ENCODE measurements around the gene CHRNA4. TPM values are rescaled to one million over a fixed set of nuclear protein-coding genes. Genes with fewer than 3 reads are reported as not detected.

Gene CHRNA4
- total and polyA plus RNA-seq, 2 of the 4 experiments (the other 2 are of a cell fraction): not detected

- ATAC-seq (ENCODE audit: low read depth): no peak
- Histone ChIP-seq H3K14ac (replicated peaks; ENCODE audit: low read depth, low read length) (no peak overlapping the region), H2BK20ac (ENCODE audit: low read depth, low read length) (no peak overlapping the region), H3K23ac (ENCODE audit: low read depth, low read length) (no peak overlapping the region), H3K4me3 (ENCODE audit: insufficient read depth, low read depth, low read length) (no peak overlapping the region), H3K4me2 (ENCODE audit: low read depth, low read length) (no peak overlapping the region), H4K8ac (ENCODE audit: low read depth in 2 of 2, low read length in 2 of 2) (no peak overlapping the region), H4K91ac (ENCODE audit: insufficient read depth, low read depth, low read length) (no peak overlapping the region), H3K18ac (ENCODE audit: low read depth, low read length) (no peak overlapping the region), H3K4me1 (ENCODE audit: control insufficient read depth, insufficient read depth, low read length) (peaks cover 9% of the 10 kb centered on the region; the same call in 1 of the 2 replicates), H3K9ac (ENCODE audit: low read depth, low read length) (no peak overlapping the region), H3K36me3 (ENCODE audit: control insufficient read depth, insufficient read depth, low read length) (no peaks in the 10 kb centered on the region), H4K5ac (ENCODE audit: low read depth, low read length) (no peak overlapping the region), H3K27ac (ENCODE audit: insufficient read depth, low read length) (no peak overlapping the region), H2AFZ (replicated peaks; ENCODE audit: low read length, poor library complexity) (no peak overlapping the region), H3K27me3 (ENCODE audit: control insufficient read depth, insufficient read depth, low read length) (peaks cover 20% of the 10 kb centered on the region; the same call in 1 of the 2 replicates), H3K9me3 (ENCODE audit: control insufficient read depth, insufficient read depth, low read length) (no peaks in the 10 kb centered on the region), H2AK9ac (replicated peaks; ENCODE audit: low read depth, low read length, poor library complexity) (no peak overlapping the region), H2BK15ac (ENCODE audit: low read depth, low read length) (no peak overlapping the region), H3K56ac (ENCODE audit: extremely low read depth, insufficient read depth, low read length) (no peak overlapping the region), H3K9me1 (ENCODE audit: insufficient read depth, low read length) (no peaks in the 10 kb centered on the region), H2BK120ac (ENCODE audit: low read depth, low read length) (no peak overlapping the region), H3K79me1 (ENCODE audit: low read depth in 1 of 2, low read length in 2 of 2) (no peaks in the 10 kb centered on the region), H4K20me1 (ENCODE audit: insufficient read depth, low read length) (peaks cover 5% of the 10 kb centered on the region; the same call in 1 of the 2 replicates), H3K4ac (ENCODE audit: low read depth, low read length) (no peak overlapping the region), H2AK5ac (ENCODE audit: low read depth, low read length) (no peak overlapping the region), H2BK5ac (ENCODE audit: low read depth, low read length, poor library complexity, severe bottlenecking) (no peak overlapping the region)
- intact Hi-C loops (cut with micrococcal nuclease): no loop called here
- ChIA-PET POLR2A (ENCODE audit: unreplicated experiment) (no interaction called here), CTCF (no interaction called here)
- dilution Hi-C loops (cut with HindIII; ENCODE audit: low sequenced_read_pairs, unreplicated experiment): no loop called here
- TF ChIP-seq BHLHE40 (IDR thresholded peaks at IDR 0.05; ENCODE audit: low read depth, low read length): no peak
- no peak for TF ChIP-seq CTCF (conservative IDR thresholded peaks at IDR 0.05; ENCODE audit: low read depth, low read length)
- no peak for TF ChIP-seq RFX5 (IDR thresholded peaks at IDR 0.05; ENCODE audit: low read depth, low read length)
- no peak for TF ChIP-seq CHD1 (IDR thresholded peaks at IDR 0.05; ENCODE audit: low read depth, low read length)
- DNase-seq: no peak
- in situ Hi-C loops (cut with MboI; ENCODE audit: low sequenced_read_pairs): no loop called here
- 66% methylated on average over 7 of the region's 18 CpGs; no CpG with 5 or more reads in 1 of the 2 experiments for WGBS, 2 experiments (ENCODE audit: extremely low coverage in 2 of 2, insufficient read length in 1 of 2)
- no TSS peak for BruUV-seq (replicated peaks)
Measured at GRCh38 chr20:63311833-63312243, 49.3 kb downstream of the CHRNA4 start.
